ENCODE results near the gene LRMDA.

- no peak for TF ChIP-seq CTCF (IDR thresholded peaks at IDR 0.05)
- TF ChIP-seq POLR2A (IDR thresholded peaks at IDR 0.05): no peak
- no peak for TF ChIP-seq EP300 (IDR thresholded peaks at IDR 0.05)
These were observed 377.6 kb downstream of the LRMDA start for GRCh38 chr10:75809003-75809402.

All from tibial nerve (tissue), 4 donors.